ENCODE data around the gene DAGLA.

The DAGLA gene

DNA sequence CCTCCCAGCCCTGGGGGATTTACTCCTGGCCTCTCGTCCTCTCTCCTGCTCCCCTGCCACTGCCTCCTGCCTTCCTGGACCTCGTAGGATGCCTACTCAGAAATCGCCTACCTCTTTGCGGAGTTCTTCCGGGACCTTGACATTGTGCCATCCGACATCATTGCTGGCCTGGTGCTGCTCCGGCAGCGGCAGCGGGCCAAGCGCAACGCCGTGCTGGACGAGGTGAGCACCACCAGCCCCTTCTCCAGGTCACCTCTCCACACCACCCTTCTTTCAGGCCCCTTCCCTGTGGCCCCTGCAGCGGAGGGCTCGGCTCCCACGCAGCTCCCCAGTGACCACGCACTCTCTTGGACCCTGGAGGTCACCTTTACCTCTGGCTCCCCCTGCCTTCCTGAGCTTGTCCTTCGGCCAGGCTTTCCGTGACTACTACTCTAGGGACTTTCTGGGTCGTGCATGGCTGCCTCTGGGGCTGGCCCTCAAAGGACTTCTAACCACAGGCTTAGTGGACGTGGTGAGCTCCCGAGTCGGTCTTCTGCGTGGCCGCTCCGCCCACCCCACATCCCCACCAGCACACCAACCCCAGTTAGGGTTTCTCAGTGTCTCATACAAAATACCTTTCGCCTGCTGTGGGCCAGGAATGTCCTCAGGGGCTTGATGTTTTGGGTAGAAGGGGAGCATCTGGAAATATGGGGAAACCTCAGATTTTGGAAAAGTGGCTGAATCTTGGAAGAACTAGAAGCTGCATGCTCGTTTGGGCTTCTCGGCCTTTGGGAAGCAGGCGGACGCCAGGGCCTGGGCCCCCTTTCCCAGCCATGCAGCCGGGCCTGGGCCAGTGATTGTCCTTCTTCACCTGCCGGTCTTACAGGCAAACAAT, 48.1 kb downstream of the DAGLA start:
- no peak for DNase-seq (ENCODE audit: low read depth, low spot score)

DNA sequence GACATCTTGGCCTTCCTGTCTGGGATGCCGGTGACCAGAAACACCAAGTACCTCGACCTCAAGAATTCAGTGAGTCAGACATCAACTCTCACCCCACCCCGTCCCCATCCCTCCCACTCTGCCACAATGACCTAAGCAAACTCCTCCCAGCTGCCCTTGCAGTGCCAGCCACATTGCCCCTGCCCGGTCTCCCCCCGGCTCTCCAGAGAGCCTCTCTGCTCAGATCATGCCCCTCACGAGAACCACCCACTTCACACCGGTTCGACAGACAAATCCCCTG, 48.7 kb downstream of the DAGLA start:
- DNase-seq (ENCODE audit: low read depth, low spot score) = no peak

DNA sequence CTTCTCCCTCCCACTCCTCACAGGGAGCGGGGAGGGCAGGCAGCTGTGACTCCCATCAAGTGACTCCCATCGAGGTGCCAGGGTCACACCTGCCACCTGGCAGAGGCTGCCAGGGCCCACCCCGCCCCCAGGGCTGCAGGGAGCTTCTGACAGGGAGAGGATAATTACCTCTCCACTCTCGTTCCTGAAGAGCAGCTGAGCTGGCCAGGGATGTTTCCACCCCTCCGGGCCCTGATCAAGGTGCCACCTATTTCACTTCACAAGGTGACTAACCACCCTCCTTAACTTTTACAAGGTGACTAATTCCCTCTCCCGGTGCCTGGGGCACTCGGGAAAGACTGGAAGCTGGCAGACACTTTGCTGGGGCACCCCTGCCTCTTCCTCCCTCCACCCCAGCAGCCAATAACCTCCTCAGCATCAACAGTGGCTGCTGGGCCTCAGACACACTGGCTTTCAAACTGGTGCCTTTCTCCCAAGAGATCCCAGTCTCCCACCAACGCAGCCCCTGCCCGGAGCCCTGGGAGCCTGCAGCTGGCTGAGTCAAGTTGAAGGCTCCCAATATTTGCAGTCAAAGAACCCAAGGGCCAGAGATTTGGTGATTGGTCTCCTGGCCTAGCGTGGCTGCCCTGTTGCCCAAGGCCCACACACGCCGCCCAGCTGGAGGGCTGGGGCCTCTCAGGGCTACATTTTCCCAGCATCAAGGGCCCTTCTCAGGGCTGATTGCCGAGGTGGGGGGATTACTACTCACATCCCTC, 50.2 kb downstream of the DAGLA start:
- no peak for DNase-seq (ENCODE audit: low read depth, low spot score)

DNA sequence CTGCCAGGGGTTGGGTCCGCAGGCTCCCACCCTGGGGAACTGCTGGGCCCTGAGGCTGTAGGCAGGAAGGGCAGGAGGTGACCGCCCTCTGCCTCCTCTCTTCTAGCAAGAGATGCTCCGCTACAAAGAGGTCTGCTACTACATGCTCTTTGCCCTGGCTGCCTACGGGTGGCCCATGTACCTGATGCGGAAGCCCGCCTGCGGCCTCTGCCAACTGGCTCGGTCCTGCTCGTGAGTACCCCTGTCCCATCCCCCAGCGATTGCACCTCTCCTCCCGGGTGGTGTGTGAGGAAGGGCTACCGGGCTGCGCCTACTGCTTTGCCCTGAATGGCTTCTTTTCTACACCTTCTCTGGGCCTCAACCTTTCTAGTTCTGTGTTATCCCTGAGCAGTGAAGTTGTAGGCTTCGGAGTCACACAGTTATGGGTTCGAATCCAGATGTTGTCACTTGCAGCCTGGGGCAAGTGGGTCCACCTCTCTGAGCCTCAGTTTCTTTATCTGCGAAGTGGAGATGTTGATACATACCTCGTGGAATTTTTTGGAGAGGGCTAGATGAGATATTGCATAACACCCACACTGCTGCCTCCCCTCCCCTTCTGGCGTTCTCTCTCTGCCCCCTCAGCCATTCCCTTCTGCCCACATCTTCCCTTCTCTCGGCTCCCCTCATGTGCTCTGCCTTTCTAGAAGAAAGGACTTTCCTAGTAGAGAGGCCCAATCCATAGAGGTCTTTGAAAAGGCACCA, 51.2 kb downstream of the DAGLA start:
- no peak for DNase-seq (ENCODE audit: low read depth, low spot score)

DNA sequence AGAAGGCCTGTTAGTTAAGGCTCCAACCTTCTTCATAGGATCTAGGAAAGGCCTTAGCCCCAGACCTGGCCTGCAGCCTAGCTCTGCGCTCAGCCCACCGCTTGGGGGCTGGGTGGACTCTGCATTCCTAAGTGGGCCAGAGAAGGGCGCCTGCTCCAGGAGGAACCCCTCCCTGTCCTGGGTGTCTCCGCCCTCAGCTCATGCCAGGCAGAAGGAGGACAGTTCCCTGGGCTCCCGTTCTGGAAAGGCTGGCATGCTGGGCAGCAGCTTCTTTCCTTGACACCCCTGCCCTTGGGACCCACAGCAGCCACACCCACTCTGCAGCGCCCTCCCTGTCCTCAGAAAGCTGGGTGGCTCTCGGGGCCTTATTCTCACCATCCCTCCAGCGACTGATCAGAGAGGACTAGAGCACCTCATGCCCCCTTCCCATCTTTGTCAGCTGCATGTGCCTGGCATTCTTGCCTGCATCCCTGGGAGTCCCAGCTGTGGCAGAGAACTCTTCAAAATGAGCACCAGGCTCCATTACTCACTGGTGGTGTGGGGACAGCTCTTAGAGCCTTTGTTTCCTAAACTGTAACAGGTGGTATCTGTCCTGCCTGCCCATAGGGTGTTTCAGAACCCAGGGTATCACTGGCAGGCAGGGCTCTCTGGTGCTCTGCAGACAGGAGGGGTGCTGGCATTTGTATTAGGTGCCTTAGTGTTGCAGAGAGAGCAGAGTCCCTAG, 51.9 kb downstream of the DAGLA start:
- DNase-seq (ENCODE audit: low read depth, low spot score) = peak; percentile 50

DNA sequence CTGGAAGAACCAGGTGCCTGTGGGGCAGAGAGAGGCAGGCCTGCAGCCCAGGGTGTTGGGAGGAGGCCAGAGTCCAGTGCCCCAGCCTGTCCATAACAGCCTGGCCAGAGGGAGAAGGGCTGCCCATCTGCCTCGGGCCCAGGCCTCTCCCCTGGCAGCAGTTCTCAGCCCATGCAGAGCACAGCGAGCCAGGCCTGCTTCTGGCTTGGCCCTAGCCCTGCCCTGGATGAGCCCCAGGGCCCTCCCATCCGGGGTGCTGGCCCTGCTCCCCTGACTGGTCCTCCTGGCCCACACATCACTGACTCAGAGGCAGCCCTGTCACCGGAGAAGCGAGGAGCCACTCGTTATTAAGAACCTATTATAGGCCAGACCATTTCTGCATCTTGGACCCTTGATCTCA, 52.5 kb downstream of the DAGLA start:
- no peak for DNase-seq (ENCODE audit: low read depth, low spot score)

DNA sequence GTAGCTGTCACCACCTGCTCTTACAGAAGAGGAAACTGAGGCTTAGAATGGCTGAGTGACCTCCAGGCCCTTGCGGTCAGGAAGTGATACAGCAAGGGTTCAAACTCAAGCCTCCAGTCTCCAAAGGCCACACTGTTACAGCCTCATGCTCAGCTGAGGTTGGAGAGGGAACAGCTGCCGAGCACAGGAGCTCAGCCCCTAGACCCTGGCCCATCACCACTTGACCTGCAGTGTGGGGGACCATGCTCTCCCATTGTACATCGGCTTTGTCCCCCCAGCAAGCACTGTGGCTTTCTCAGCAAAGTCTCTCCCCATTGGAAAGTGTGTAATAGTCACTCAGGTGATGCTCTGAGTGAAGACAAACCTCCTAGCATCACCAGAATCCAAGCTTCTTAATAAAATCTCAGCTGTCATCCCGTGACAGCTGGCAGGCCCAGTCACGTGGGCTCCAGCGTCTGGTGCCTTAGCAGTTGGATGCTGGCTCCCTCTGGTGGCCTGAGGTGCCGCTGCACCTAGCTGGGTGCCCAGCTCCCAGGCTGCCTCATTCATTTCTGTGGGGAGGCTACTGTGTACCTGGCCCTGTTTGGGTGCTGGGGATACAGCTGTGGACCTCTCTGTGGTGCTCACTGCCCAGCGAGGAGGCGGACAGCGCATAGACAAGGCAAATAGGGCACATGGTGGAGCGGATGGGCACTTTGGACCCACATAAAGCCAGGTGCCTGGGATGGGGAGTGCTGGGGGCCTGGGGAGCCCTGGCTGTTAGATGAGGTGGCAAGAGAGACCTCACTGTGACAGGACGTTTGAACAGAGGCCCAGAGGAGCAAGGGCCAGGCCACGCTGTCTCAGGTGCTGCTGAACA, 53.2 kb downstream of the DAGLA start:
- peak; percentile 88 for DNase-seq (ENCODE audit: low read depth, low spot score)

DNA sequence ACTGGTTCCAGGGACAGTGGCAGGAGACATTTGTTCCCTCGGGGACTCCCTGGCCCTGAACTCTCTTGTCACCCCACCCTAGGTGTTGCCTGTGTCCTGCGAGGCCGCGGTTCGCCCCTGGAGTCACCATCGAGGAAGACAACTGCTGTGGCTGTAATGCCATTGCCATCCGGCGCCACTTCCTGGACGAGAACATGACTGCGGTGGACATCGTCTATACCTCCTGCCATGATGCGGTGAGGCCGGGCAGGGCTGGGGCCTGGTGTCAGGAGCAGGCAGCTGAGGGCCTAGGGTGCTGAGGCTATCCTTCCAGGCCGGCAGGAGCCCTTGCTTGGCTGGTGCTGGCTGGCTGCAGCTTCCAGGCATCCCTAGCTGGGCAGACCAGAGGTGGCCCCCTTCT, 54.6 kb downstream of the DAGLA start:
- DNase-seq (ENCODE audit: low read depth, low spot score) = no peak

DNA sequence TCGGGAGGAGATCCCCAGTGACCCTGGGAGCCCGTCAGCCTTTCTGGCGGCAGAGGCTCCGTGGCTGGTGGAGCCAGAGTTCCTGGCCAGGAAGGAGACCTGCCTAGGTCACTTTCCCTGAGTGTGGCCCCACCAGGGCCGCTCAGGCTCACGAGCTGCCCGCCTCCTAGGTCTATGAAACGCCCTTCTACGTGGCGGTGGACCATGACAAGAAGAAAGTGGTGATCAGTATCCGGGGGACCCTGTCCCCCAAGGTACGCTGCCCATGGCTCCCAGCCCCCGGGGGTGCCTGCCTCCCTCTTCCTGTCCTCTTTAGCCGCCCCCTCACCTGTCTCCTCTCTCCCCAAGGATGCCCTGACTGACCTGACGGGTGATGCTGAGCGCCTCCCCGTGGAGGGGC, 55.2 kb downstream of the DAGLA start:
- no peak for DNase-seq (ENCODE audit: low read depth, low spot score)

DNA sequence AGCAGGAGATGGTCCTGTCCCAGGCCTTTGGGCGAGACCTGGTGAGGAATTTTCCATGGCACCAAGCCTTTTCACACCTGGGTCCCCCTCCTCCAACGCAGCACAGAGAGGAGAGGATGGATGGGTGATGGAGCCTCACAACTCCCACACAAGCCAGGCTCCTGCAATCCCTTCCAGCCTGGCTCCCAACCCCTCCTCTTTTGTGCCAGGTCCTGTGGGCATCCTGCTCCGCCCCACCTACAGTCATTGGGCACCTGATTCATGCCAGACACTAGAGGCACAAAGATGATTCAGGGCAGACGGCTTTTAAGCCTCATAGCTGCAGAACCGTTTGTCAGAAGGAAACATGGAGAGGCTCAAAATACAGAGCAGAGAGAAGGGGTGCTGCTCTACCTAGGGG, 56.1 kb downstream of the DAGLA start:
- DNase-seq (ENCODE audit: low read depth, low spot score) = no peak

DNA sequence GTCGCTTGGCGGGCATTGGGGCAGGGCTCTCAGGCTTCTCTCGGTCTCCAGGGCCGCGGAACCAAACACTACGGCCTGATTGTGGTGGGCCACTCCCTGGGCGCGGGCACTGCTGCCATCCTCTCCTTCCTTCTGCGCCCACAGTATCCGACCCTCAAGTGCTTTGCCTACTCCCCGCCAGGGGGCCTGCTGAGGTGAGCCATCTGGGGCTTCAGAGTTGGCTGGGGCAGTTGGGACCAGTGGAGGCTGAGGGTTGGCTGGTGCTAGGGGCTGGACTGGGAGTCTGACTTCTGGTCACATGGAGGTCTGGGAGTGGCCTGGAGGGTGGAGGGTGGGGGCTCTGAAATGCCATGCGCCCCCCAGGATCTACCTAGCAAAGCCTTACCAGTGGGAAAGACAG, 56.9 kb downstream of the DAGLA start:
- DNase-seq (ENCODE audit: low read depth, low spot score) = no peak

DNA sequence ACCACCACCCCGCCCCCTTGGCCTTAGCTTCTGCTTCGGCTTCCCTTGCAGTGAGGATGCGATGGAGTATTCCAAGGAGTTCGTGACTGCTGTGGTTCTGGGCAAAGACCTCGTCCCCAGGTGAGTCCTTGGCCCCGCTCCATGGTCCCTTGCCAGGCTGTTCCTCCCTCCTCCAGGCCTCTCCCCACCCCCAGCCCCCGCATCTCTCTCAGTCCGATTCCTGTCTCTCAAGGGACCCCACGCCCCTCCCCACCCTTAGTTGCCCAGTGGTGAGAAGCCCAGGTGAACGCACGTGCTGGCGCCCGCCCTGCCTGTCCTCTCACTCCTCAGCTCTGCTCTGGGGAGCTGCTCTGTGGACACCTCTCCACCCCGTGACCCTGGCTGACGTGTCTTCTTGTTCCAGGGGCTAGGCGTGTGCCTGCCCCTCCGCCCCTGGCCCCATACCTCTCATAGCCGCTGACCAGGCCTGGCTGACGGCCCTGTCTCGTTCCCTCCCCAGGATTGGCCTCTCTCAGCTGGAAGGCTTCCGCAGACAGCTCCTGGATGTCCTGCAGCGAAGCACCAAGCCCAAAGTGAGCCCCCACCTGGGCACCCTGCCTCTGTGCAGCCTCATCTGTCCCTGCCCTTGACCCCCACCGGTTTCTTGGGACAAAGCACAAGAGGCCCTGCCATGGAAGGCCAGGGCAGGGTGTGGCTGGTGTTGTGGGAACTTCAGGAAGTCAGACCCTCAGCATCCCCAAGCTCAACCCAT, 57.6 kb downstream of the DAGLA start:
- peak; percentile 62 for DNase-seq (ENCODE audit: low read depth, low spot score)

DNA sequence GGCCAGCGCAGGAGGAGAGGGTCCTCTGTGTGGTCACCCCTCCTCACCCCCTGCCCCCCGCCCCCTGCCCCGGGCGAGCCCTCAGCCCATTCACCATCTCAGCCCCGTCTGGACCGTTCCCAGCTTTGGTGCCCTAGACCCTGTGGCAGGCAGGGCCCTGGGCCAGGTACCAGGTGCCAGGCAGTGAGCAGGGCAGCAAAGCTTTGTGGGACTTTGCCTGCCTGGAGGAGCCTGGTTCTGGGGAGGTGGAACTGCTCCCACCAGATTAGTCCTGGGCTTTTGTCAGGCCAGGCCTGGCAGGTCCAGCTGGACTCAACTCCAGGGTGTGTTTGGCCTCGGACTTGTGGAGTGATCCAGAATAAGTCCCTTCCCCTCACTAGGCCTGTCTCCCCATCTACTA, 58.6 kb downstream of the DAGLA start:
- no peak for DNase-seq (ENCODE audit: low read depth, low spot score)

DNA sequence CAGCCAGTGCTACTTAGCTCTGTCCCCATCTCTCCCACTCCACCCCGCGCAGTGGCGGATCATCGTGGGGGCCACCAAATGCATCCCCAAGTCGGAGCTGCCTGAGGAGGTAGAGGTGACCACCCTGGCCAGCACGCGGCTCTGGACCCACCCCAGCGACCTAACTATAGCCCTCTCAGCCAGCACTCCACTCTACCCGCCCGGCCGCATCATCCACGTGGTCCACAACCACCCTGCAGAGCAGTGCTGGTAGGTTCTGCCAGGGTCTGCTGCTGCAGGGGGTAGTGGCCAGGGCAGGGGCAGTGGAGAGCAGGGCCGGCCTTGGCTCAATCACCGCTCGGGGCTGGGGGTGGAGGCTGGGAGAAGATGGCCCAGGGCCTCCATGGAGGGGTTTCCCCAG, 59.2 kb downstream of the DAGLA start:
- no peak for DNase-seq (ENCODE audit: low read depth, low spot score)

DNA sequence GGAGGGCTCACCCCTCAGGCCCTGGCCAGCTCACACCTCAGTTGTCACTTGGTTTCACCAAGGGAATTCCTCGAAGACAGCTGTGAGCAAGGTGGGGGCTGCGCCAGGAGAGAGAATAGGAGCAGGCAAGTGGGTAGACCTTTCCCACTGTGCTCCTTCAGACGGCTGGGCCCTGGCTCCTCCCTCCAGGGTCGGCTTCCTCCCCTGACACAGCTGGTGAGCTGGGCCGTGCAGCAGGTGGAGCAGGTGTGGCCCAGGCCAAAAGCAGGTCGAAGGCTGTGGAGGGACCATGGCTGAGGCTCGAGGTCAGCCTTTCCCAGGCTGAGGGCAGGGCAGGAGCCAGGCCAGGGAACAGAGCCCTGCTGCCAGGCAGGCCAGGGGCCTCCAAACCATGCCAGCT, 59.8 kb downstream of the DAGLA start:
- DNase-seq (ENCODE audit: low read depth, low spot score) = no peak

DNA sequence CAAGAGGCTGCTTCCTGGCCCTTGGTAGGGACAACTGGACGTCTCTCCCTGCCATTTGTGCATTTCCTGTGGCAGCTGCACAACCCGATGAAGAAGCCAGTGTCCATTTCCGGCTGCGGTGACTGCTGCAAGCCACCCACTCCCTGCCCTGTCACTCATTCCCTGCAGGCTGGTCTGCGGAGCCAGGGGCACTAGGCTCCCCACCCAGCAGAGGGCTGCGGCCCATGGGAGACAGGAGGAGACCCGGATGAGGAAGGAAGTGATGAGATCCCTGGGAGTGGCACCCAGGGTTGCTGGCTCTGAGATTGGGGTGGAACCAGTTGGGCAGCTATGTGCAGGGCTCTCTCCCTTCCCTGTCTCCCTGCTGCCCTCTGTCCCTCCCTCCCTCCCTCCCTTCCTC, 62.2 kb downstream of the DAGLA start:
- no peak for DNase-seq (ENCODE audit: low read depth, low spot score)

DNA sequence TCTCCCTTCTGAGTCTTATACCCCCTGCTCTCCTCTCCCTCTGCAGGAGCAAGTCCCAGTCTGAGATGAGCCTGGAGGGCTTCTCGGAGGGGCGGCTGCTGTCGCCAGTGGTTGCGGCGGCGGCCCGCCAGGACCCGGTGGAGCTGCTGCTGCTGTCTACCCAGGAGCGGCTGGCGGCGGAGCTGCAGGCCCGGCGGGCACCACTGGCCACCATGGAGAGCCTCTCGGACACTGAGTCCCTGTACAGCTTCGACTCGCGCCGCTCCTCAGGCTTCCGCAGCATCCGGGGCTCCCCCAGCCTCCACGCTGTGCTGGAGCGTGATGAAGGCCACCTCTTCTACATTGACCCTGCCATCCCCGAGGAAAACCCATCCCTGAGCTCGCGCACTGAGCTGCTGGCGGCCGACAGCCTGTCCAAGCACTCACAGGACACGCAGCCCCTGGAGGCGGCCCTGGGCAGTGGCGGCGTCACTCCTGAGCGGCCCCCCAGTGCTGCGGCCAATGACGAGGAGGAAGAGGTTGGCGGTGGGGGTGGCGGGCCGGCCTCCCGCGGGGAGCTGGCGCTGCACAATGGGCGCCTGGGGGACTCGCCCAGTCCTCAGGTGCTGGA, 63.4 kb downstream of the DAGLA start:
- DNase-seq (ENCODE audit: low read depth, low spot score) = peak; percentile 54

DNA sequence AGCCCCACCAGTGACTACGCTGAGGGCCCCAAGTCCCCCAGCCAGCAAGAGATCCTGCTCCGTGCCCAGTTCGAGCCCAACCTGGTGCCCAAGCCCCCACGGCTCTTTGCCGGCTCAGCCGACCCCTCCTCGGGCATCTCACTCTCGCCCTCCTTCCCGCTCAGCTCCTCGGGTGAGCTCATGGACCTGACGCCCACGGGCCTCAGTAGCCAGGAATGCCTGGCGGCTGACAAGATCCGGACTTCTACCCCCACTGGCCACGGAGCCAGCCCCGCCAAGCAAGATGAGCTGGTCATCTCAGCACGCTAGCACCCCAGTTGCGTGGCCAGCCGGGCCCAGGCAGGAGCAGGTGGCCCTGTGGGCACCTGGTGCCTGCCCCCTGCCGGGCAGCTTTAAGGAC, 64.0 kb downstream of the DAGLA start:
- DNase-seq (ENCODE audit: low read depth, low spot score) = no peak

DNA sequence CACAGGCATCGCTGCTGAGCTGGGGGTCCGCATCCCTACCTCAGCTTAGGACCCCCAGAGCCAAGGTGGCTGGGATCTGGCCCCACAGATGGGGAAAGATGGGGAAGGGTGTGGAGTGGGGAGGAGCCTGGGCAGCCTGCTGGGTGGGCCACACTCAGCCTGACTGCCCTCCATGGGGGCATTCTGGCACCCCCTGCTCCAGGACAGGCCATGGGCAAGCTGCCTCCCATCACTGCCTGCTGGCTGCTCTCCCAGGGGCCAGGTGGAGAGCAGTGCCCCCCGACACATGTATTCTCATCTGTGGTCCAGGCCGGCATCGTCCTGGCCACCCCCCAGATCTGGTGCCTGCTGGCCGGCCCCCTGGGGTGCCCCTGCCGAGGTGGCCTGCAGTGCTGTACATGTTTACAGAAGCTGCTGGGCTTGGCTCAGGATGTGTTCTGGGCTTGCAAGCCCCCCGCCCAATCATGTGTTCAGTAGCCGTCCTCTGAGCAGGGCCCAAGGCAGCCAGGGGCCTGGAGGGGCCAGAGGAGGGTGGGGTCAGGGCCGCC, 64.5 kb downstream of the DAGLA start:
- DNase-seq (ENCODE audit: low read depth, low spot score) = no peak
